NCI-H187 (cell line): ENCODE data around the gene TCEAL8.

Experiments
- DNase-seq, 2 experiments: peaks; one replicate each; lab custom pipeline; 2025; lab: John Stamatoyannopoulos, UW

Gene TCEAL8

DNA sequence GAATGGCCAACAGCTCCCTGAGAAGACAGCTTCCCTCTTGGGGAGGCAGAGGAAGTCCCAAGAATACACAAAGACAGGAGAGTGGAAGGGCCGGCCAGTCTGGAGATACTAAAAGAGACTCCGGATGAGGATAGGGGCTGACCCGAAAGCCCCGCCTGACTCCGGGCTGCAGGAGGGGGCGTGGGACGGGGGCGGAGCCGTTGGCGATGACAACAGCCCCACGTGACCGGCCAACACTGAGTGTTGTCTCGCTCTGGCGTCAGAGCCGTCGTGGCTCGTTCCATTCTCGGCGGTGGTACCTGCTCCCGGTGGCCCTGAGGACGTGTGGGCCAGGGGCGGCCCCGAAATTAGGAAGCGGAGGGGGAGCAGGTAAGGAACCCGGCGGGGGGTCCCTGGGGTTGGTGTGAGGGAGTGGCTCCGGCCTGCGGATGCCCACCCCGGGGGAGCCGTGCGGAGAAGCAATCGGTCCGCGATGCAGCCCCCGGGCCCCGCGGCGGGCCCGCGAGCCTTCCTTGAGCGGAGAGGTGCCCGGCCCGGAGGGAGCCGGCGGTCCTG, 40.0 kb downstream of the TCEAL8 start, which contains the start of gene BEX4:
BEX4 (plus strand) TSS at position 239 of the 555 bp plus-strand sequence. CDS start 1,046 bp downstream, outside the sequence.
- DNase-seq, result peak in 1 of 2 experiments; percentile 23

GRCh38 chrX:103212749-103213457, 42.1 kb downstream of the TCEAL8 start:
- DNase-seq, result no peak

DNA sequence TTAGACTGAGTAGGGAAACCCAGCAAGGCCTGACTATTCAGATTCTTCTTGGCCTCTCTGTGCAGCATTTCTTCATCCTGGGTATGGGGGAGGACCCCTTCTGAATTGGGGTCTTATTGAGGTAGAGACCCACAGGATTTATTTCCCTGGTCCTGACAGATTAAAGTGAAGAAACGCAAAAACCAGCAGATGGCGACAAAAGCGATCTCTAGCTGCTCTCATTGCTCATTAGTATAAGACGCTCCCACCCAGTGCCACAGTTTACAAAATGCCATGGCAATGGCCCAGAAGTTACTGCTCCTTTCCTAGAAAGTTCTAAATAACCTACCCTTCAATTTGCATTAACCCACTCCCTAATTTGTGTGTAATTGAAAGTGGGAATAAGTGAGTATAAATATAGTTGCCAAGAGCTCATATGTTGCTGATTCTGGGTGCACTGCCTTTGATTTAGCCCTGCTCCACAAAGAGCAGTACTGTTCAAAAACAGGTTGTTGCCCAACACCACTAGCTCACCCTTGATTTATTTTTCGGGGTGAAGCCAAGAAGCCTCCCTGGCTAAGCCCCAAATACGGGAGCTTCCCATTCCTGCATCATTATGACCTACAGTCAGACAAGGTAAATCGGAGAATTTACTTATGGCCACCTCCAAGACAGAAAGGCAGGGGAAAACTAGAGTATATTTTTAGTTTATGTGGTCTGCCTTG, 43.8 kb downstream of the TCEAL8 start:
- DNase-seq, result peak in 1 of 2 experiments; percentile 1

GRCh38 chrX:103210056-103210455, 44.9 kb downstream of the TCEAL8 start:
- no peak for DNase-seq
